HG02852 (cell line): ENCODE measurements around the gene CRYBB2.
"Not testable (repeated sequence)": the region's sequence is repeated elsewhere in the genome, so short reads cannot be mapped to it uniquely, and the experiment has no call there.

Experiments
- ATAC-seq: cut with Tn5 transposase; IDR thresholded peaks from one replicate; pipeline ENCODE4 v1.9.1; 2021; ENCODE audit warnings: mild to moderate bottlenecking, moderate library complexity; ENCODE audit not compliant: unreplicated experiment

The CRYBB2 gene

DNA sequence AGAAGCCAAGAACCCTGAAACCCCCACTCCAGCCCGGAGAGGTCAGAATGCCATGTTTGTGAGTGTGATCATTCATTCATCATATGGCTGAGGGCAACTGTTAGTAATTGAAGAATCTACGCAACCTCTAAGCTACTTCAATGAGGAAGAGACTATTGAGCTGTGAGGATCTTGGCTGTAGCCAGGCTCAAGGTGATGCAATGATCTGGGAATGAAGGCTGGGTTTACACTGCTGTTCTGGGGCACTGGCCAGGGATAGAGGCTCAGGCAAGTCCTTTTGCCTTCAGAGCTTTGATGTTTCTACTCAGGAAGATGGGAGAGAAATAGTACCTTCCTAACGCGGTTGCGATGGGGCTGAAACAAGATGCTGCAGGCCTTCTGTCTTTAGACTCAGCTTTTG lies 12.9 kb downstream of the CRYBB2 start:
- no peak for ATAC-seq

- ATAC-seq = not testable (repeated sequence)
These were observed 14.3 kb downstream of the CRYBB2 start for GRCh38 chr22:25233706-25234105.

DNA sequence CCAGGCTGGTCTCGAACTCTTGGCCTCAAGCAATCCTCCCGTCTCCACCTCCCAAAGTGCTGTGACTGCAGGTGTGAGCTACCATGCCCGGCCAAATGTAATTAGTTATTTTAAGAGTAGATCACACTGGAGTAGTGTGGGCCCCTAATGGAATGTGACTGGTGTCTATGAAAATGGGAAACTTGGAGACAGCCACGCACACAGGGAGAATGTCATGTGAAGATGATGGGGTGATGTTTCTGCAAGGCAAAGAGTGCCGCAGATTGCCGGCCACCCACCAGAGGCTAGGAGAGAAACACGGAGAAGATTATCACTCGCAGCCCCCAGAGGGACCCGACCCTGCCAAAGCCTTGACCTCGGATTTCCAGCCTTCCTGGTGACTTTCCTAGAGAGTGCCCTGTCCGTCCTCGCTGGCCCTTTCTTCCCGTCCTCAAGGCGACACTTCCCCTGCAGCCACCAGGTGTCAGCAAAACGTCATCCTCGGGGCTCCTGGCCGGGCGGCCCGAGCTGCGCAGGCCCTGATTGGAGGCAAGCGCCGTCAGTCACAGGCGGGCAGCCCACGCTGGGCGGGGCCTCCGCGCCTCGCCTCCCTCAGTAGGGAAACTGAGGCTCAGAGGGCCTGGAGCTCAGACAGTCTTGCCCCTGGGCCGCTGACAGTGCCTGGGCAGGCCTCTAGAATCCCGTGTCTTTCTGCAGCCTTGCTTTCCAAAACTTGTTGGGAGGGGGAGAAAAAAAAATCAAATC lies 16.3 kb downstream of the CRYBB2 start:
- ATAC-seq = no peak

- no peak for ATAC-seq
These were observed 17.0 kb downstream of the CRYBB2 start for GRCh38 chr22:25236417-25236816.

GRCh38 chr22:25237503-25237902 lies 18.1 kb downstream of the CRYBB2 start:
- ATAC-seq = no peak

- ATAC-seq = not testable (repeated sequence)
These were observed 18.6 kb downstream of the CRYBB2 start for GRCh38 chr22:25238058-25238457.

DNA sequence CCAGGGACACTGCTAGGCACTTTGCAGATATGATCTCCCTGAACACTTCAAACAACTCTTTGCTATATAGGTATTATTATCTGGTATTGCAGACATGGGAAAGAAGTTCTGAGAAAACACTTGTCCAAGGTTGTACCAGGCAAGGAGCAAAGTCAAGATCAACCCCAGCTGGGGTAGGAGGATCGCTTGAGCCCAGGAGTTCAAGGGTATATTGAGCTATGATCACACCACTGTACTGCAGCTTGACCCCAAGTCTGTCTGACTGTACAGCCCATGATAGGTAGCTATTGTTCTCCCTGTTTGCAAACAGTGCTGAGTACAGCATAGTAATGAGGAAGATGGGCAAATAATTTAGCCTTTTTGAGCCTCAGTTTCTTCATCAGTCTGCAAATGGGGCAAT lies 35.7 kb downstream of the CRYBB2 start:
- not testable (repeated sequence) for ATAC-seq

- not testable (repeated sequence) for ATAC-seq
These were observed 48.1 kb downstream of the CRYBB2 start for GRCh38 chr22:25267567-25267966.

- ATAC-seq = not testable (repeated sequence)
These were observed 49.5 kb downstream of the CRYBB2 start for GRCh38 chr22:25268902-25269301.

DNA sequence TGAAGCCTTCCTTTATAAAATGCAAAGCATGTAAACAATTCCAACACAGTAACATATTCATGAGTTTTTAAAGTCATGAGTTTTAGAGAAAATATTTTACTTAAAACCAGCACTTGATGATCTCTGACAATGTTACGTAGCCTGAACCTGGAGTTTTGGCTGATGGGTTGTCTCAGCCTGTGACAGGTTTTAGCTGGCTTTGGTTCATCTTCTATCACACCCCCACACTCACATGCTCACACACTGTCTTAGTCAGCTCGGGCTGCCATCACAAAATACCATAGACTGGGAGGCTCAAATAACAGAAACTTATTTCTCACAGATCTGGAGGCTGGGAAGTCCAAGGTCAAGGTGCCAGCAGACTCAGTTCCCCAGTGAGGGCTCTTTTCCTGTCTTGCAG lies 50.6 kb downstream of the CRYBB2 start:
- ATAC-seq = not testable (repeated sequence)

- not testable (repeated sequence) for ATAC-seq
These were observed 53.8 kb downstream of the CRYBB2 start for GRCh38 chr22:25273231-25273630.

- ATAC-seq = not testable (repeated sequence)
These were observed 54.5 kb downstream of the CRYBB2 start for GRCh38 chr22:25273928-25274327.

- ATAC-seq = not testable (repeated sequence)
These were observed 60.7 kb downstream of the CRYBB2 start for GRCh38 chr22:25280118-25280517.
